Activated CD4-positive, alpha-beta memory T cell treated with anti-CD3 and anti-CD28 coated beads for 36 hours (primary cell): ENCODE results near the gene SHISA9. TPM values are rescaled to one million over a fixed set of nuclear protein-coding genes. Genes with fewer than 3 reads are reported as not detected.

Experiments used
- CTCF ChIA-PET: fragments of 350-600 bp; sonication (Branson Sonifier 250); formaldehyde crosslinking; loops from one replicate; lab custom pipeline; 2021; ENCODE audit warnings: antibody characterized with exemption, inconsistent platforms; lab: Charles Lee
- POLR2A ChIA-PET: fragments of 350-600 bp; sonication (Branson Sonifier 250); formaldehyde crosslinking; loops from one replicate; lab custom pipeline; 2021; ENCODE audit warnings: antibody characterized with exemption; lab: Charles Lee
- DNase-seq: peaks from one replicate; pipeline ENCODE4 v3.0.0-alpha.2; 2020
- H3K27ac Mint-ChIP-seq: one replicate; pipeline ENCODE4 v1.8.0; 2021; ENCODE audit warnings: mixed read lengths
- H3K27me3 Mint-ChIP-seq: one replicate; pipeline ENCODE4 v1.8.0; 2021; ENCODE audit warnings: mixed read lengths
- H3K36me3 Mint-ChIP-seq: one replicate; pipeline ENCODE4 v1.8.0; 2021; ENCODE audit warnings: mixed read lengths
- H3K4me1 Mint-ChIP-seq: one replicate; pipeline ENCODE4 v1.8.0; 2021; ENCODE audit warnings: low read depth, mixed read lengths
- H3K4me3 Mint-ChIP-seq: one replicate; pipeline ENCODE4 v1.8.0; 2021; ENCODE audit warnings: mild to moderate bottlenecking, mixed read lengths
- H3K9me3 Mint-ChIP-seq: one replicate; pipeline ENCODE4 v1.8.0; 2021; ENCODE audit warnings: mixed read lengths
- intact Hi-C: fragments of 100-400 bp; cut with micrococcal nuclease; formaldehyde crosslinking; loops from one replicate; pipeline ENCODE4 v1.15.1; 2023
- total RNA-seq, 2 experiments: library from RNA; stranded (reverse); gene quantifications; one replicate each; pipeline ENCODE4 v1.2.3, GENCODE V29; 2021

The SHISA9 gene
- total RNA-seq, 2 experiments from 2014 or later, result 0.05 TPM; not detected in 1

DNA sequence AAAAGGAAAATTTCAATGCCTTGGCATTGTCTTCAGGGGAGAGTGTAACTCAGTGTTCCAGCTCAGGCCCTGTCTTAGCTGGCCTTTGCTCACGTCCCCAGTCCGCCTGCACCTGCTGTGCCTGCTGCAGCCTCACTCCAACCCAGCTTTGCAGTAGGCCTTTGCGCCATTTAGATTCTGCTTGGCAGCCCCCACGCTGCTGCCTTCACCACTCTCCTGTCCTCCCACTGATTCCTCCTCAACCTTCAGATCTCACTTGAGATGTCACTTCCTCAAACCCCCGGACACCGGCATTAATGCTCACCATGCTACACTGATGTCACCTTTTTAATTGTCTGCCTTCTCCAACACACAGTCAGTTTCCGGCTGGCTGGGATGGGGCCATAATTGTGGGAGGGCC lies 166.2 kb downstream of the SHISA9 start:
- intact Hi-C loops, result no loop called here
- no peak for DNase-seq
- no peaks in the 10 kb centered on the region for H3K27me3 Mint-ChIP-seq
- POLR2A ChIA-PET, result no interaction called here
- peaks cover 7% of the 10 kb centered on the region for H3K9me3 Mint-ChIP-seq
- CTCF ChIA-PET, result no interaction called here
- H3K4me3 Mint-ChIP-seq, result no peak overlapping the region
- H3K27ac Mint-ChIP-seq, result no peak overlapping the region
- no peaks in the 10 kb centered on the region for H3K36me3 Mint-ChIP-seq
- H3K4me1 Mint-ChIP-seq, result no peaks in the 10 kb centered on the region

DNA sequence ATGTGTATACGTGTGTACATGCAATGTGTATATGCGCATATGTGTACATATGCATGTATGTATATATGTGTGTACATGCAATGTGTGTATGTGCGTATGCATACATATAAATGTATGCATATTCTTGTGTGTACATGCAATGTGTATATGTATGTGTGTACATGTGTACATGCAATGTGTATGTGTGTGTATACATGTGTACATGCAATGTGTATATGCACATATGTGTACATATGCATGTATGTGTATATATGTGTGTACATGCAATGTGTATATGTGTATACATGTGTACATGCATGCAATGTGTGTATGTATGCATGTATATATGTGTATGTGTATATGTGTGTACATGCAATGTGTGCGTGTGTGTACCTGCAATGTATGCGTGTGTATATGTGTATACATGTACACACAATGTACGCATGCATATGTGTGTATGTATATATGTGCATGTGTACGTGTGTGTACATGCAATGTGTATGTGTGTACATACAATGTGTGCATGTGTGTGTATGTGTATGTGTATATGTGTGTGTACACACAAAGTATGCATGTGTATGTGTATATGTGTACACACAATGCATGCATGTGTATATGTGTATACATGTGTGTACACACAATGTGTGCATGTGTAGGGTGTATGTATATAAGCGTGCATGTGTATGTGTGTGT lies 167.7 kb downstream of the SHISA9 start:
- POLR2A ChIA-PET, result no interaction called here
- no peak overlapping the region for H3K27ac Mint-ChIP-seq
- CTCF ChIA-PET, result no interaction called here
- H3K36me3 Mint-ChIP-seq, result no peaks in the 10 kb centered on the region
- DNase-seq, result no peak
- no peaks in the 10 kb centered on the region for H3K4me1 Mint-ChIP-seq
- intact Hi-C loops, result no loop called here
- peaks cover 5% of the 10 kb centered on the region for H3K9me3 Mint-ChIP-seq
- no peaks in the 10 kb centered on the region for H3K27me3 Mint-ChIP-seq
- H3K4me3 Mint-ChIP-seq, result no peak overlapping the region

GRCh38 chr16:13070268-13070667 lies 168.9 kb downstream of the SHISA9 start:
- Mint-ChIP-seq H3K27ac (no peak overlapping the region), H3K9me3 (peaks cover 5% of the 10 kb centered on the region), H3K4me1 (no peaks in the 10 kb centered on the region), H3K27me3 (no peaks in the 10 kb centered on the region), H3K4me3 (no peak overlapping the region), H3K36me3 (no peaks in the 10 kb centered on the region)
- no peak for DNase-seq
- intact Hi-C loops, result no loop called here
- ChIA-PET CTCF (no interaction called here), POLR2A (no interaction called here)

- ChIA-PET CTCF (no interaction called here), POLR2A (no interaction called here)
- Mint-ChIP-seq H3K9me3 (no peaks in the 10 kb centered on the region), H3K4me1 (no peaks in the 10 kb centered on the region), H3K36me3 (no peaks in the 10 kb centered on the region), H3K27me3 (no peaks in the 10 kb centered on the region), H3K27ac (no peak overlapping the region), H3K4me3 (no peak overlapping the region)
- DNase-seq, result no peak
- intact Hi-C loops, result no loop called here
These were observed 175.5 kb downstream of the SHISA9 start for GRCh38 chr16:13076878-13077277.

GRCh38 chr16:13077816-13078215 lies 176.4 kb downstream of the SHISA9 start:
- CTCF ChIA-PET, result no interaction called here
- no peaks in the 10 kb centered on the region for H3K4me1 Mint-ChIP-seq
- intact Hi-C loops, result no loop called here

GRCh38 chr16:13080531-13080930 lies 179.1 kb downstream of the SHISA9 start:
- no peak for DNase-seq
- H3K4me3 Mint-ChIP-seq, result no peak overlapping the region
- H3K27me3 Mint-ChIP-seq, result no peaks in the 10 kb centered on the region
- no peaks in the 10 kb centered on the region for H3K9me3 Mint-ChIP-seq
- intact Hi-C loops, result no loop called here
- H3K4me1 Mint-ChIP-seq, result no peaks in the 10 kb centered on the region
- ChIA-PET POLR2A (no interaction called here), CTCF (no interaction called here)
- no peak overlapping the region for H3K27ac Mint-ChIP-seq
- H3K36me3 Mint-ChIP-seq, result no peaks in the 10 kb centered on the region

More at GRCh38 chr16:13077816-13078215, 176.4 kb downstream of the SHISA9 start:
- Mint-ChIP-seq H3K27me3 (no peaks in the 10 kb centered on the region), H3K9me3 (no peaks in the 10 kb centered on the region), H3K36me3 (no peaks in the 10 kb centered on the region), H3K4me3 (no peak overlapping the region), H3K27ac (no peak overlapping the region)
- POLR2A ChIA-PET, result no interaction called here
- no peak for DNase-seq

- no peaks in the 10 kb centered on the region for H3K4me1 Mint-ChIP-seq
- POLR2A ChIA-PET, result no interaction called here
- no peaks in the 10 kb centered on the region for H3K36me3 Mint-ChIP-seq
- H3K27ac Mint-ChIP-seq, result no peak overlapping the region
- CTCF ChIA-PET, result no interaction called here
- H3K4me3 Mint-ChIP-seq, result no peak overlapping the region
- no peak for DNase-seq
- H3K9me3 Mint-ChIP-seq, result peaks cover 3% of the 10 kb centered on the region
- no peaks in the 10 kb centered on the region for H3K27me3 Mint-ChIP-seq
- intact Hi-C loops, result no loop called here
These were observed 180.5 kb downstream of the SHISA9 start for GRCh38 chr16:13081825-13082331.

DNA sequence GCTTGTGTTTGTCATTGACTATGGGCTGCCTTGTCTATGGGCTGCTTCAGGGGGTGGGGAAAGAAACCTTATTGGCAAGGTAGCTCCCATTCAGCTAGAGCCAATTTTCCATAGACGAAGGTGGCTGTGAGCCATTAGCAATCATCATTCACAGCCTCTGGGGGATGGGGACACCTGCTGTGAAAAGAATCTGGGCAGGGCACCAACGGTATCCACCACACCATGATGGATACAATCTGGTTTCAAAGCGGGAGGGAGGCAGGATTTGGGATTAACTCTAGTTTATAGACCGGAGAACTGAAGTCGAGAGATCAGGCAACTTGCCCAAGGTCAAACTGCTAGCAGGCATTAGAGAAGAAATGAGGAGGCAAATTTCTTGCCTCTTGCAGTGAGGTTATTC lies 182.3 kb downstream of the SHISA9 start:
- H3K9me3 Mint-ChIP-seq, result peaks cover 5% of the 10 kb centered on the region
- POLR2A ChIA-PET, result no interaction called here
- H3K27ac Mint-ChIP-seq, result no peak overlapping the region
- H3K27me3 Mint-ChIP-seq, result no peaks in the 10 kb centered on the region
- CTCF ChIA-PET, result no interaction called here
- DNase-seq, result no peak
- H3K36me3 Mint-ChIP-seq, result no peaks in the 10 kb centered on the region
- intact Hi-C loops, result no loop called here
- no peak overlapping the region for H3K4me3 Mint-ChIP-seq
- no peaks in the 10 kb centered on the region for H3K4me1 Mint-ChIP-seq

DNA sequence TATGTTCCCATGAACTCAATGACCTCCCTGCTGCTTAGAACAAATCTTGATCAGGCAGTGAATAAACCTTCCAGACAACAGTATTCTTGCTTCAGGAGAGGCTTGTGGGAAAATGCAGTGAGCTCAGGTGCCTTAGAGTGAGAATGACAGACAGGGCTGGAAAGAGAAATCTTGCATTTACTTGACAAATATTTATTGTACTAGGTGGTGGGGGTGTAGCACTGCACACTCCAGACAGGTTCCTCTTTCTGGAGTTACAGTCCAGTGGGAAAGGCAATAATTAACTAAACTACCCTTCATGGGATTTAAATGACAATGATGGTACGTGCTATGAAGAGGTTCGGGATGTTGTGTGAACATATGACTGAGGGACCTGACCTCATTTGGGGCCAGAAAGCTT lies 182.9 kb downstream of the SHISA9 start:
- H3K4me3 Mint-ChIP-seq, result no peak overlapping the region
- DNase-seq, result no peak
- H3K9me3 Mint-ChIP-seq, result peaks cover 5% of the 10 kb centered on the region
- ChIA-PET CTCF (no interaction called here), POLR2A (no interaction called here)
- intact Hi-C loops, result no loop called here
- no peaks in the 10 kb centered on the region for H3K36me3 Mint-ChIP-seq
- no peak overlapping the region for H3K27ac Mint-ChIP-seq
- H3K4me1 Mint-ChIP-seq, result no peaks in the 10 kb centered on the region
- no peaks in the 10 kb centered on the region for H3K27me3 Mint-ChIP-seq

GRCh38 chr16:13093661-13094060 lies 192.3 kb downstream of the SHISA9 start:
- H3K27me3 Mint-ChIP-seq, result peaks cover 2% of the 10 kb centered on the region
- no peak overlapping the region for H3K27ac Mint-ChIP-seq
- H3K4me1 Mint-ChIP-seq, result no peaks in the 10 kb centered on the region
- no peaks in the 10 kb centered on the region for H3K36me3 Mint-ChIP-seq
- CTCF ChIA-PET, result no interaction called here
- DNase-seq, result no peak
- no peak overlapping the region for H3K4me3 Mint-ChIP-seq
- peaks cover 33% of the 10 kb centered on the region for H3K9me3 Mint-ChIP-seq
- POLR2A ChIA-PET, result no interaction called here
- intact Hi-C loops, result no loop called here

GRCh38 chr16:13095061-13095460 lies 193.7 kb downstream of the SHISA9 start:
- Mint-ChIP-seq H3K36me3 (no peaks in the 10 kb centered on the region), H3K4me3 (no peak overlapping the region), H3K27ac (no peak overlapping the region), H3K27me3 (peaks cover 2% of the 10 kb centered on the region), H3K9me3 (peaks cover 33% of the 10 kb centered on the region), H3K4me1 (no peaks in the 10 kb centered on the region)
- intact Hi-C loops, result no loop called here
- DNase-seq, result no peak
- POLR2A ChIA-PET, result no interaction called here
- CTCF ChIA-PET, result no interaction called here

DNA sequence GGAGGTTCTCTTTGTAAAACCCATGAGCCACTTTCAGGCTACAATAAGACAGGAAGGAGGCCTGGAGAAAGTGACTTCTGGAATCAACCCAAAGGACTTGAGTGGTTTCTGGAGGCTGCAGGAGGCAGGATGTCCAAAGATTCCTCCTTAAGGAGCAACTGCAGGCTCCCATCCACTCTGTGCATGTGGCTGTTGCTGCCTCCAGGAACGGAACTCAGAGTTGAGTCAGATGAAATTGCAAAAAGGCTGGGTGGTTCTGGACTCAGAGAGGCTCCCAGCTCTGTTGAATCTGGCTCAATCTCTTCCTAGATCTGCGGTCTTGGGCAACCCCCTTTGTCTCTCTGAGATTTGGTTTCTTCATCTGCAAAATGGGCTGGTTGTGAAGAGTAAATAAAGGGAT lies 197.1 kb downstream of the SHISA9 start:
- no peak for DNase-seq
- ChIA-PET POLR2A (no interaction called here), CTCF (no interaction called here)
- Mint-ChIP-seq H3K27me3 (peaks cover 2% of the 10 kb centered on the region), H3K9me3 (peaks cover 14% of the 10 kb centered on the region), H3K36me3 (no peaks in the 10 kb centered on the region), H3K4me1 (no peaks in the 10 kb centered on the region), H3K27ac (no peak overlapping the region), H3K4me3 (no peak overlapping the region)
- intact Hi-C loops, result no loop called here

GRCh38 chr16:13099822-13100221 lies 198.4 kb downstream of the SHISA9 start:
- Mint-ChIP-seq H3K27ac (no peak overlapping the region), H3K9me3 (peaks cover 11% of the 10 kb centered on the region), H3K27me3 (peaks cover 2% of the 10 kb centered on the region), H3K4me3 (no peak overlapping the region), H3K36me3 (no peaks in the 10 kb centered on the region), H3K4me1 (no peaks in the 10 kb centered on the region)
- CTCF ChIA-PET, result no interaction called here
- no peak for DNase-seq
- POLR2A ChIA-PET, result no interaction called here
- intact Hi-C loops, result no loop called here
